Brain microvascular endothelial cell (primary cell): ENCODE measurements around the gene SF3B1.

Experiments used
- DNase-seq: peaks from one replicate; pipeline ENCODE4 v3.0.0-alpha.2; 2020
- H3K27ac ChIP-seq: fragments of 250-450 bp; sonication (Bioruptor Pico); 2 replicates; pipeline ENCODE4 v1.5.1; 2020; ENCODE audit warnings: mild to moderate bottlenecking, moderate library complexity
- H3K27me3 ChIP-seq: fragments of 250-450 bp; sonication (Bioruptor Pico); replicated peaks from 2 replicates; pipeline ENCODE4 v1.5.1; 2020; ENCODE audit warnings: mild to moderate bottlenecking
- H3K36me3 ChIP-seq: fragments of 250-450 bp; sonication (Bioruptor Pico); replicated peaks from 2 replicates; pipeline ENCODE4 v1.5.1; 2020; ENCODE audit warnings: mild to moderate bottlenecking
- H3K4me3 ChIP-seq: 2 replicates; pipeline ENCODE4 v1.5.1; 2011; ENCODE audit warnings: low read depth, mild to moderate bottlenecking, control low read depth, low read length, moderate library complexity
- in situ Hi-C: cut with HindIII; loops from 2 replicates; pipeline ENCODE4 v1.10.0; 2017; ENCODE audit warnings: low sequenced_read_pairs, low pct_ligation_motif_present
- TF ChIP-seq, protein P1 (sequence below): IDR thresholded peaks from 2 replicates; pipeline ENCODE4 v1.5.1; 2011; ENCODE audit warnings: low read depth, mild to moderate bottlenecking, moderate library complexity, low read length, control low read depth, inconsistent platforms; ENCODE audit errors: missing control alignments

SF3B1 gene

GRCh38 chr2:197416268-197416667 is 18.6 kb downstream of the SF3B1 start:
- in situ Hi-C loops = no loop called here
- Histone ChIP-seq H3K27me3 (no peaks in the 10 kb centered on the region), H3K36me3 (peaks cover 67% of the 10 kb centered on the region), H3K27ac (no peak overlapping the region), H3K4me3 (no peak overlapping the region)
- TF ChIP-seq, protein P1, sequence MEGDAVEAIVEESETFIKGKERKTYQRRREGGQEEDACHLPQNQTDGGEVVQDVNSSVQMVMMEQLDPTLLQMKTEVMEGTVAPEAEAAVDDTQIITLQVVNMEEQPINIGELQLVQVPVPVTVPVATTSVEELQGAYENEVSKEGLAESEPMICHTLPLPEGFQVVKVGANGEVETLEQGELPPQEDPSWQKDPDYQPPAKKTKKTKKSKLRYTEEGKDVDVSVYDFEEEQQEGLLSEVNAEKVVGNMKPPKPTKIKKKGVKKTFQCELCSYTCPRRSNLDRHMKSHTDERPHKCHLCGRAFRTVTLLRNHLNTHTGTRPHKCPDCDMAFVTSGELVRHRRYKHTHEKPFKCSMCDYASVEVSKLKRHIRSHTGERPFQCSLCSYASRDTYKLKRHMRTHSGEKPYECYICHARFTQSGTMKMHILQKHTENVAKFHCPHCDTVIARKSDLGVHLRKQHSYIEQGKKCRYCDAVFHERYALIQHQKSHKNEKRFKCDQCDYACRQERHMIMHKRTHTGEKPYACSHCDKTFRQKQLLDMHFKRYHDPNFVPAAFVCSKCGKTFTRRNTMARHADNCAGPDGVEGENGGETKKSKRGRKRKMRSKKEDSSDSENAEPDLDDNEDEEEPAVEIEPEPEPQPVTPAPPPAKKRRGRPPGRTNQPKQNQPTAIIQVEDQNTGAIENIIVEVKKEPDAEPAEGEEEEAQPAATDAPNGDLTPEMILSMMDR = no peak
- no peak for DNase-seq

DNA sequence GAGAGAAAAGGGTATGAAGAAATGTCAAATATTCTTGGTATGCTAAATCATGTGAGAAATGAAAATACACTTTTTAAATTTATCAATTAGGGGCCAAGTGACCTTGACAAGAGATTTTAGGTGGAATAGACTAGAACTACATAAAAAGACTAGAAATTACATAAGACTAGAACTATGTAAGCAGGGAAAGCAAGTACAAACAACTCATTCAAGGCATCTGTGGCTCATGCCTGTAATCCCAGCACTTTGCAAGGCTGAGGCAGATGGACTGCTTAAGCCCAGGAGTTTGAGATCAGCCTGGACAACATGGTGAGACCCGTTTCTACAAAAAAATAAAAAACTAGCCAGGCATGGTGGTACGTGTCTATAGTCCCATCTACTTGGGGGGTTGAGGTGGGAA is 20.3 kb downstream of the SF3B1 start:
- in situ Hi-C loops = no loop called here
- Histone ChIP-seq H3K27ac (no peak overlapping the region), H3K4me3 (no peak overlapping the region), H3K36me3 (peaks cover 59% of the 10 kb centered on the region), H3K27me3 (no peaks in the 10 kb centered on the region)
- no peak for DNase-seq
- TF ChIP-seq, protein P1 = no peak

- H3K27me3 ChIP-seq = no peaks in the 10 kb centered on the region
- DNase-seq = no peak
- no peak overlapping the region for H3K4me3 ChIP-seq
- H3K27ac ChIP-seq = no peak overlapping the region
- TF ChIP-seq, protein P1 = no peak
- peaks cover 62% of the 10 kb centered on the region for H3K36me3 ChIP-seq
- in situ Hi-C loops = no loop called here
Measured at GRCh38 chr2:197414039-197414438, 20.8 kb downstream of the SF3B1 start.

- Histone ChIP-seq H3K27me3 (no peaks in the 10 kb centered on the region), H3K4me3 (no peak overlapping the region), H3K27ac (no peak overlapping the region), H3K36me3 (peaks cover 81% of the 10 kb centered on the region)
- DNase-seq = no peak
- TF ChIP-seq, protein P1 = no peak
- in situ Hi-C loops = no loop called here
Measured at GRCh38 chr2:197405582-197405981, 29.2 kb downstream of the SF3B1 start.

GRCh38 chr2:197399887-197400540 is 34.8 kb downstream of the SF3B1 start:
- in situ Hi-C loops = no loop called here
- no peak overlapping the region for H3K4me3 ChIP-seq
- TF ChIP-seq, protein P1 = no peak

DNA sequence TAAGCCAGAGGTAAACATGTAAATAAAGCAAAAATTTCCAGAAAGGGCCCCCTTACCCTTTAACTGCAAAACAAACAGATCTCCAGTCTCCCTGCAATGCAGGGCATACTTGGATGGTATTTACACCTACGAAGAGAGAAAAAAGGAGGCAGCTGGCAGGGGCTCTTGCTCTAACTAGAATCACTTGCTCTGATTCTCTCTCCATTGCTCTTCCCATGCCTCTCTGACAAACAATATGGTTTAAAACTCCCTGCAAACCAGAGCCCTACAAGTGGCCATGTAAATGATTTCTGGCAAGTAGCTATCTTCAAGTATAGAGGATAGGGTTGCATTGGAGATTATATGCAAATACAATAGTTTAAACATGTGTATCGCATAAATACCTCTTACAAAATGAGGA is 35.9 kb downstream of the SF3B1 start:
- TF ChIP-seq, protein P1 = no peak
- Histone ChIP-seq H3K27ac (no peak overlapping the region), H3K4me3 (no peak overlapping the region), H3K27me3 (no peaks in the 10 kb centered on the region), H3K36me3 (peaks cover 85% of the 10 kb centered on the region)
- no peak for DNase-seq
- in situ Hi-C loops = no loop called here

More at GRCh38 chr2:197399887-197400540, 34.8 kb downstream of the SF3B1 start:
- Histone ChIP-seq H3K27me3 (no peaks in the 10 kb centered on the region), H3K27ac (no peak overlapping the region), H3K36me3 (peaks cover 86% of the 10 kb centered on the region)
- no peak for DNase-seq
